ENCODE results near the gene DENND6A.

Gene DENND6A

DNA sequence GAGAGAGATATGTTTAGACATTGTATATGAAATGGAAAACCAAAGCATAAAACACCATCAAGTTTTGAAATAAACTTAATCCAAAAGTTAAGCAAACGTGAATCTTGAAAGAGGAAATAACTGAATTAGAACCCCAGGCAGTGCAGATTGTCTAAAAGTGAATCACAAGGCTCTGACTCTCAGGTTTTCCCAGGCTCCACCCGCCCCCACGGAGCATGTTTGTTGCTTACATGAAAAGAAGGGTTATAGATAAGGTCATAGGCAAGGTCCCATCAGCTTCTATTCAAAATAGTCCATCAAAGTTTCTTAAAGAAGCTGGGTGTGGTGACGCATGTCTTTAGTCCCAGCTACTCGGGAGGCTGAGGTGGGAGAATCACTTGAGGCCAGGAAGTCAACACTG, 34.2 kb upstream of the DENND6A start:
- TF ChIP-seq EGR1 (IDR thresholded peaks at IDR 0.05) (no peak), CEBPB (IDR thresholded peaks at IDR 0.05) (no peak), NFIC (IDR thresholded peaks at IDR 0.05) (no peak), CREB1 (IDR thresholded peaks at IDR 0.05; ENCODE audit: low read depth) (no peak), RAD21 (IDR thresholded peaks at IDR 0.05; ENCODE audit: low read depth) (no peak), TAF1 (IDR thresholded peaks at IDR 0.05; ENCODE audit: low read depth) (no peak), EP300 (IDR thresholded peaks at IDR 0.05; ENCODE audit: borderline replicate concordance) (no peak)

DNA sequence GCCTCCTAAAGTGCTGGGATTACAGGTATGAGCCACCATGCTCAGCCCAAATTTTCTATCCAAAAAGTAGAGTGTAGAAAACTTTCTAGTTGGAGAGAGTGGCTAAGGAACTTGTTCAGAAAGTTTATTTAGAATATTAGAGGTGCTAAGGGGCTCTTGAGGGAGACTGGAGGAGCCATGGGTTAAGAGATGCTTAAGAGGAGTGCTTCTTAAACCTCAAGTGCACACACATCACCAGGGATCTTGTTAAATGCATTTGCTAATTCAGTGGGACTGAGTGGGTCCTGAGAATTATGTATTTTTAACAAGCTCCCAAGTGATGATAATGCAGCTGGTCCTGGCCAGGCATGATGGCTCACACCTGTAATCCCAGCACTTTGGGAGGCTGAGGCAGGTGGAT, 33.5 kb upstream of the DENND6A start:
- TF ChIP-seq EP300 (IDR thresholded peaks at IDR 0.05; ENCODE audit: borderline replicate concordance) (no peak), YY1 (IDR thresholded peaks at IDR 0.05; ENCODE audit: low read depth) (no peak), NFIC (IDR thresholded peaks at IDR 0.05) (no peak), TAF1 (IDR thresholded peaks at IDR 0.05; ENCODE audit: low read depth) (no peak), FOXM1 (IDR thresholded peaks at IDR 0.05; ENCODE audit: borderline replicate concordance, low read depth) (no peak)
- TF ChIP-seq, protein P1, sequence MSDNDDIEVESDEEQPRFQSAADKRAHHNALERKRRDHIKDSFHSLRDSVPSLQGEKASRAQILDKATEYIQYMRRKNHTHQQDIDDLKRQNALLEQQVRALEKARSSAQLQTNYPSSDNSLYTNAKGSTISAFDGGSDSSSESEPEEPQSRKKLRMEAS (IDR thresholded peaks at IDR 0.05), result no peak
- TF ChIP-seq, protein P2, sequence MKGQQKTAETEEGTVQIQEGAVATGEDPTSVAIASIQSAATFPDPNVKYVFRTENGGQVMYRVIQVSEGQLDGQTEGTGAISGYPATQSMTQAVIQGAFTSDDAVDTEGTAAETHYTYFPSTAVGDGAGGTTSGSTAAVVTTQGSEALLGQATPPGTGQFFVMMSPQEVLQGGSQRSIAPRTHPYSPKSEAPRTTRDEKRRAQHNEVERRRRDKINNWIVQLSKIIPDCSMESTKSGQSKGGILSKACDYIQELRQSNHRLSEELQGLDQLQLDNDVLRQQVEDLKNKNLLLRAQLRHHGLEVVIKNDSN (IDR thresholded peaks at IDR 0.05), result no peak

DNA sequence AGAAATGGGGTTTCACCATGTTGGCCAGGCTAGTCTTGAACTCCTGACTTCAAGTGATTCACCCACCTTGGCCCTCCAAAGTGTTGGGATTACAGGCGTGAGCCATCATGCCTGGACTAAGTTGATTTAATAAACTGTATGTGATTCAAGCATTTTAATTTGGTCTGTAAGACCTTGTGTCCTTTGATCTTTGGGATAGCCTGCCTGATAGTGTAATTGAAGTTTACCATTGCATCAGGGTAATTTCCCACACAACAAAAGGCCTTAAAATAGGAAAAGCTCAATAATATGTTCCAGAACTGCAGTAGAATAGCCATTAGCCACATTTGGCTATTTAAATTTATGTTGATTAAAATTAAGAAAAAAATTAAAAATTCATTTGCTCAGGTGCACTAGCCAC, 25.2 kb upstream of the DENND6A start:
- TF ChIP-seq EGR1 (IDR thresholded peaks at IDR 0.05), result no peak
- TF ChIP-seq, protein P2 (IDR thresholded peaks at IDR 0.05), result no peak
- TF ChIP-seq, protein P3, sequence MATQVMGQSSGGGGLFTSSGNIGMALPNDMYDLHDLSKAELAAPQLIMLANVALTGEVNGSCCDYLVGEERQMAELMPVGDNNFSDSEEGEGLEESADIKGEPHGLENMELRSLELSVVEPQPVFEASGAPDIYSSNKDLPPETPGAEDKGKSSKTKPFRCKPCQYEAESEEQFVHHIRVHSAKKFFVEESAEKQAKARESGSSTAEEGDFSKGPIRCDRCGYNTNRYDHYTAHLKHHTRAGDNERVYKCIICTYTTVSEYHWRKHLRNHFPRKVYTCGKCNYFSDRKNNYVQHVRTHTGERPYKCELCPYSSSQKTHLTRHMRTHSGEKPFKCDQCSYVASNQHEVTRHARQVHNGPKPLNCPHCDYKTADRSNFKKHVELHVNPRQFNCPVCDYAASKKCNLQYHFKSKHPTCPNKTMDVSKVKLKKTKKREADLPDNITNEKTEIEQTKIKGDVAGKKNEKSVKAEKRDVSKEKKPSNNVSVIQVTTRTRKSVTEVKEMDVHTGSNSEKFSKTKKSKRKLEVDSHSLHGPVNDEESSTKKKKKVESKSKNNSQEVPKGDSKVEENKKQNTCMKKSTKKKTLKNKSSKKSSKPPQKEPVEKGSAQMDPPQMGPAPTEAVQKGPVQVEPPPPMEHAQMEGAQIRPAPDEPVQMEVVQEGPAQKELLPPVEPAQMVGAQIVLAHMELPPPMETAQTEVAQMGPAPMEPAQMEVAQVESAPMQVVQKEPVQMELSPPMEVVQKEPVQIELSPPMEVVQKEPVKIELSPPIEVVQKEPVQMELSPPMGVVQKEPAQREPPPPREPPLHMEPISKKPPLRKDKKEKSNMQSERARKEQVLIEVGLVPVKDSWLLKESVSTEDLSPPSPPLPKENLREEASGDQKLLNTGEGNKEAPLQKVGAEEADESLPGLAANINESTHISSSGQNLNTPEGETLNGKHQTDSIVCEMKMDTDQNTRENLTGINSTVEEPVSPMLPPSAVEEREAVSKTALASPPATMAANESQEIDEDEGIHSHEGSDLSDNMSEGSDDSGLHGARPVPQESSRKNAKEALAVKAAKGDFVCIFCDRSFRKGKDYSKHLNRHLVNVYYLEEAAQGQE (IDR thresholded peaks at IDR 0.05; ENCODE audit: low read depth), result no peak

DNA sequence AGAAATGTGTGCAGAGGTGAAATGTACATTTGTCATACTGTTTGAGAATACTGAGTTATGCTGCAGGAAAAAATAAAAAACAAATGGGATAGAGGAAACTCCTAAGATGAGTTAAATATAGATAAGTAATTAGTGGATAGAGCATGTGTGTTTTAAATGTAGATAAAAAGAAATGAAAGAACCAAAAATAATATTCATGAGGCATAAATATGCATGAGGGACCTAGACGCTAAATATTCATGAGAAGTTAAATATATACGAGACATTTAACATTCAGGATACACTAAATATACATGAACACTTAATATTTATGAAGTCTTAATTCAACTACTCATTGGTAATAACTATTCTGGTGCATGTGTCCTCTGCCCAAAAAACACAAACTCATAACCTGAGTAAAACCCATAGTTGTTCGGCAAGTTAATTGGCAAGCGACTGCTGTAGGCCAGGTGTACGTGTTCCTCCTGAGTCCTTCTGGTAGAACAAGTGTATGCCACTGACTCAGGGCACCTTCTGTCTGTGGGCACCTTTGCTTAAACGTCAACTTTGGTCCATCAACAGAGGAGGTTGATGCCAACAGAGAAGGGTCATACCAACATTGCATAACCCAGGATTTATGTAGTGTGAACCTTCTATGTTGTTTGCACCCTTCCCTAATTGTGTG, 24.5 kb upstream of the DENND6A start:
- TF ChIP-seq TEAD4 (IDR thresholded peaks at IDR 0.05), result no peak
- TF ChIP-seq RAD21 (IDR thresholded peaks at IDR 0.05; ENCODE audit: low read depth), result no peak
- TF ChIP-seq, protein P3 (IDR thresholded peaks at IDR 0.05; ENCODE audit: low read depth), result no peak
- no peak for TF ChIP-seq FOXM1 (IDR thresholded peaks at IDR 0.05; ENCODE audit: borderline replicate concordance, low read depth)
- TF ChIP-seq EGR1 (IDR thresholded peaks at IDR 0.05), result no peak
- TF ChIP-seq, protein P1 (IDR thresholded peaks at IDR 0.05), result no peak
- no peak for TF ChIP-seq CREB1 (IDR thresholded peaks at IDR 0.05; ENCODE audit: low read depth)
- no peak for TF ChIP-seq CEBPB (IDR thresholded peaks at IDR 0.05)
- TF ChIP-seq, protein P2 (IDR thresholded peaks at IDR 0.05), result no peak
- TF ChIP-seq EP300 (IDR thresholded peaks at IDR 0.05; ENCODE audit: borderline replicate concordance), result no peak
- no peak for TF ChIP-seq TAF1 (IDR thresholded peaks at IDR 0.05; ENCODE audit: low read depth)

DNA sequence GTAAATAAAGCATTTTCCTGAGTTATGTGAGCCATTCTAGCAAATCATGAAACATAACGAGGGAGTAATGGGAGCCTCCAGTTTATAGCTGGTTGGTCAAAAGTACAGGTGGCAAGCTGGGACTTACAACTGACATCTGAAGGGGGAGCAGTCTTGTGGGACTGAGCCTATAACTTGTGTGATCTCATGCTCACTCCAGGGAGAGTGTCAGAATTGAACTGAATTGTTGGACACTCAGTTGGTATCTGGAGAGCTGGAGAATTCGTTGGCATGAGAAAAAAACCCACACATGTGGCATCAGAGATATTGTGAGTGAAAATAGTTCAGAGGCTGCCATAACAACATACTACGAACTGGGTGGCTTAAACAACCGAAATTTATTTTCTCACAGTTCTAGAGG, 22.8 kb upstream of the DENND6A start:
- TF ChIP-seq EP300 (IDR thresholded peaks at IDR 0.05; ENCODE audit: borderline replicate concordance), result no peak
- TF ChIP-seq ZBTB7A (IDR thresholded peaks at IDR 0.05; ENCODE audit: low read depth), result no peak
- no peak for TF ChIP-seq CREB1 (IDR thresholded peaks at IDR 0.05; ENCODE audit: low read depth)
- no peak for TF ChIP-seq RAD21 (IDR thresholded peaks at IDR 0.05; ENCODE audit: low read depth)
- no peak for TF ChIP-seq YY1 (IDR thresholded peaks at IDR 0.05; ENCODE audit: low read depth)
- TF ChIP-seq NFIC (IDR thresholded peaks at IDR 0.05), result no peak
- TF ChIP-seq, protein P3 (IDR thresholded peaks at IDR 0.05; ENCODE audit: low read depth), result no peak
- no peak for TF ChIP-seq EGR1 (IDR thresholded peaks at IDR 0.05)
- no peak for TF ChIP-seq TAF1 (IDR thresholded peaks at IDR 0.05; ENCODE audit: low read depth)
- no peak for TF ChIP-seq TCF12 (IDR thresholded peaks at IDR 0.05; ENCODE audit: low read depth)

All from Ishikawa (cell line).